NCI-H2196 treated with DMSO at 0.1 percent for 48 hours (cell line): Measurements from ENCODE around the gene PLPP7.

Experiments
- DNase-seq: peaks from one replicate; lab custom pipeline; 2025; ENCODE audit not compliant: unreplicated experiment; lab: John Stamatoyannopoulos, UW

PLPP7 gene

DNA sequence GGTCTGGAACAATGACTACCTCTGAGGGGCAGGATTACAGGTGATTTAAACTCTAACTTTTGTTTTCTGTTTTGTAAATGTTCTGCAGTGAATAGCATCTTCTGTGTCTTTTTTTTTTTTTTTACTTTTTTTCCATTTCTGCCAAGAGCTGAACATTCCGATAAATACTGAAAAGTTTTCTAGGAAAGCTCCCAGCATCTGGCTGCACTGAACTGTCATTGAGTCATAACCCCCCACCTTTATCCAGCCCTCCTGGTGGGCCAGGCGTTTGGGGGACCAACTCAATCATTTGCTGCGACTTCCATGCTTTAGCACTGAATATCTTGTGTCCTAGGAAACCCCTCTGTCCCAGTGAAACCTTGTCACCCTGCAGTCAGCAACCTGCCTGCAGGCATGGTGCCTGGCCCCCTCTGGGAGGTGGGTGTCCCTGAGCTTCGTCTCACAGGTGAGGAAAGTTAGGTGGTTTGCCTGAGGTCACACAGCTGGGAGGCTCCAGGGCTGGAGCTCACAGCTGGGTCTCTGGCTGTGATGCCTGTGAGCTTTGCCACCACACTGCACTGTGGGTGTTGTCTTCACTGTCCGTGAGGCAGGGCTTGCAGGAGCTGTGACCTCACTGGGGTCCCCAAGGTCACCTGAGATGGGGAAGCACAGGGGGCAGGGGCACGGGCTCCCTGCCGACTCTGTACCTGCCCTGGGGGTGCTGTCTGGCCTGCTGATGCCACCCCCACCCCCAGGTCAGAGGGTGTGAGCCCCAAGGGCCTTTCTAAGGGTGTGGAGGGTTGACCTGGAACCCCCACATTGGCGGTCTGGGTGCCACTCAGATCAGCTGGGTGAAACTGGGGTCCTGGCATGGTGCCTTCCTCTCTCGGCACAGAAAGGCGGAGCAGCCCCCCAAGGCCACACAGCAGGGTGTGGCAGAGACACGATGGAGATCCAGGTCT is 14.1 kb downstream of the PLPP7 start:
- no peak for DNase-seq

DNA sequence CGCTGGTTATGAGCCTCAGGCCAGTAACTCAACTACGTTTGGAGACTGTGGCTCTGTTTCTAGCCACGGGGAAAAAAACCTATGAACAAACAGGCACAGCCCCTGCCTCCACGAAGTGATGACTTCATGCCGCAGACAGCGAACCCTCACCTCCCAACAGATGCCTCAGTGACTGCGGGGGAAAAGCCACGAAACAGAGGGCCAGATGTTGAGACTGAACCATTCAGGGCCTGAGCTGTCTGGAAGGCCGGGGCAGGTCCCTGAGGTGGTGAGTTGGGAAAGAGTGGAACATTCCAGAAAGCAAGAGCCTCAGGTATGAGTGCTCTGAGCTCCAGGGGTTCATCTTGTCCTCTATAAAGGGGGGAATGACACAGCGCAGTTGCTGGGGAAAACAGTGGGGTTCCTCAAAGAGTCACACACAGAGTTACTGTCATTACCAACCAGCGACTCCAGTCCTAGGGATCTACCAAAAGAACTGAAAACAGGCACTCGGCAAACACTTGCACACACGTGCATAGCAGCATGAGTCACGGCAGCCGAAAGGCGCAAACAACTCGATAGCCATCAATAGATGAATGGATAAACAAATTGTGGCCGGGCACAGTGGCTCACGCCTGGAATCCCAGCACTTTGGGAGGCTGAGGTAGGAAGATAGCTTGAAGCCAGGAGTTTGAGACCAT is 15.3 kb downstream of the PLPP7 start:
- DNase-seq: no peak

DNA sequence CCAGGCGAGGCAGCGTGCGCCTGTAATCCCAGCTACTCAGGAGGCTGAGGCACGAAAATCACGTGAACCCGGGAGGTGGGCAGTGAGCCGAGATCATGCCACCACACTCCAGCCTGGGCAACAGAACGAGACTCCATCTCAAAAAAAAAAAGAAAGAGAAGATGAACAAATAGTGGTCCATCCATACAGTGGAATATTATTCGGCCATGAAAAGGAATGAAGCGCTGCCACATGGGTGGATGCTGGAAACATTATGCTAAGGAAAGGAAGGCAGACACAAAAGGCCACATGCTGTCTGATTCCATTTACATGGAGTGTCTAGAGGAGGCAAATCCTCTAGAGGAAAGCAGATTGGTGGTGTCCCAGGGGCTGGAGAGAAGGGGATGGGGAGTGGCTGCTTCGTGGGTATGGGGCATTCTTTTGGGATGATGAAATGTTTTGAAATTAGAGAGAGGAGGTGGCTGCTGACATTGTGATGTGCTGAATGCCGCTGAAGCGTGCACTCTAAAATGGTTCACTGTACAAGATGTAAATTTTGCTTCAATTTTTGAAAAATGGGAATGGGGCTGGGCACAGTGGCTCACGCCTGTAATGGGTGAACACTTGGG is 17.0 kb downstream of the PLPP7 start:
- no peak for DNase-seq

DNA sequence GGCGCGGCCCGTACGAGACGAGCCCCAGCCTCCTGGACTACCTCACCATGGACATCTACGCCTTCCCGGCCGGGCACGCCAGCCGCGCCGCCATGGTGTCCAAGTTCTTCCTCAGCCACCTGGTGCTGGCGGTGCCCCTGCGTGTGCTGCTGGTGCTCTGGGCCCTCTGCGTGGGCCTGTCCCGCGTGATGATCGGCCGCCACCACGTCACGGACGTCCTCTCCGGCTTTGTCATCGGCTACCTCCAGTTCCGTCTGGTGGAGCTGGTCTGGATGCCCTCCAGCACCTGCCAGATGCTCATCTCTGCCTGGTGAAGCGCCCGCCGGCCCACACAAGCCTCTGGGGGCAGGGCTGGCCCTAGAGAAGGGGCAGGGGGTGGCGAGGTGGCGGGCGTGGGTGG is 18.5 kb downstream of the PLPP7 start:
- no peak for DNase-seq

DNA sequence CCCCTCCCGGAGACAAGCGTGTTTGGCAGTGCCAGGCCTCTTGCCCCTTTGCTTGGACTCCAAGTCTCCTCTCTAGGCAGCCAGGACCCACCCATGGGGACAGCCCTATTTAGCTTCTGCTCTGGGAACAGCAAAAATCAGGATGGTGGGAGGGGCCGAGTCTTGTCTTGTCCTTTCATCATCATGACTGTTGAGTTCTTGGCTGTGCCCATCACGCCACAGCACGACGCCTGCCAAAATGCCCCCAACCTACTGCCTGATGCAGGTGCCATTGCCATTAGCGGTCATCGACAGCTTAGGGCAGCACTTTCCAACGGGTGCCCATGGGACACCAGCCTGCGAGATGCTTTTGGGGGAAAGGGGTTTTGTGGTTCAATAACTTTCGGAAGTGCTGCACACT is 18.9 kb downstream of the PLPP7 start:
- DNase-seq: no peak

DNA sequence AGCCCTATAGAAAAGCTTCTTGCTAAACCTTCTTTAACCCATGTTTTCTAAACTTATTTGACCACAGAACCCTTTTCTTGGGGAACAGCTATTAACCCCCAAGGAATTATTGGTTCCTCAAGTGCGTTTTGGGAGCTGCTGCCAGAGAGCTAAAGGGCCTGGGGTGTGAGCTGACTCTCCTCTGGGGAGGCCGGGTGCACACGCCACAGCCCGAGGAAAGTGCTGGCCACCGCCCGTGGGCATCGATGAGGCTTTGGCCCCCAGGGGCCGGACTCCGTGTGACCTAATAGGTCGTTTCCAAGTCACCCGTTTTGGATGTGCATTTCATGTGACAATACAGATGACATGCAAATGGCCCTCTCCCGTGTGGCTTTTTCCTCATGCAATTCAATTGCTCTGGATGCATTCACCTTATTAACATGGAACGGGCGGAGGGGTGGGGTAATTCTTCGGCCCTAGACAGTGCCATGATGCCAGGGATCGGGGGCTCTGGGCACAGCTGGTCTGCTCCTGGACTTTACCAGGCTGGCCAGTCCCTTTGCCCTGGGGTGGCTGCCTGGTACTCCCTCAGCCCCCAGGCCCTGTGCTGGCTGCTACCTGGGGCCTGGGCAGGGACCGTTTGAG is 19.5 kb downstream of the PLPP7 start:
- no peak for DNase-seq

DNA sequence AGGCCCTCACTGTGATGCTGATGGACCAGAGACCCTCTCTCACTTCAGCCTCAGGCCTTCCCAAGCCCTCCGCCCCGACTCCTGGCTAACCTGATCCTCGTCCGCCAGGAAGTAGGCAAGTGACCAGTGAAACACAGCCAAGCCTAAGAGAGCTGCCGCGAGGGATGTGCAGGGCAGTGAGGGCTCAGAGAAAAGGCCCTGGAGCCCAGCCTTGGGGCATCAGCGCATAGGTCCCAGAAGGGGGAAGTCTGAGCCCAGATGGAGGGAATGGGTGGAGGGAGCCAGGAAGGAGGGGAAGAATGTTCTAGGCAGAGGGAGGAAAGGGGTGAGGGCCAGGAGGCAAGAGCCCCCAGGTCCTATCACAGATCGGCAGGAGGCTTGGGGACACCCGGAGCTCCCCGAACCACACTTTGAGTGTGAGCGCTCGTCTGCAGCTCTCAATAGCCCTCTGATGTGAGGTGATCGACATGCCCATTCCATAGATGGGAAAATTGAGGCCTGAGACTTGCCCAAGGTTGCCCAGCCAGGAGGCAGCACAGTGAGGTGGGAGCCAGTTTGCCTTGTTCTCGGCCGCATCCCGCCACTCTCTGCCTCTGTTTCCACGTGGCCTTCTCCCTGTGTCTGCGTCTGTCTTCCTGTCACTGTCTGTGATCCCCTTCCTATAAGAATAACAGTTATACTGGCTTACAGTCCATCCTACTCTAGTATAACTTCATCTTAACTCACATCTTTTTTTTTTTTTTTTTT is 20.2 kb downstream of the PLPP7 start:
- no peak for DNase-seq

DNA sequence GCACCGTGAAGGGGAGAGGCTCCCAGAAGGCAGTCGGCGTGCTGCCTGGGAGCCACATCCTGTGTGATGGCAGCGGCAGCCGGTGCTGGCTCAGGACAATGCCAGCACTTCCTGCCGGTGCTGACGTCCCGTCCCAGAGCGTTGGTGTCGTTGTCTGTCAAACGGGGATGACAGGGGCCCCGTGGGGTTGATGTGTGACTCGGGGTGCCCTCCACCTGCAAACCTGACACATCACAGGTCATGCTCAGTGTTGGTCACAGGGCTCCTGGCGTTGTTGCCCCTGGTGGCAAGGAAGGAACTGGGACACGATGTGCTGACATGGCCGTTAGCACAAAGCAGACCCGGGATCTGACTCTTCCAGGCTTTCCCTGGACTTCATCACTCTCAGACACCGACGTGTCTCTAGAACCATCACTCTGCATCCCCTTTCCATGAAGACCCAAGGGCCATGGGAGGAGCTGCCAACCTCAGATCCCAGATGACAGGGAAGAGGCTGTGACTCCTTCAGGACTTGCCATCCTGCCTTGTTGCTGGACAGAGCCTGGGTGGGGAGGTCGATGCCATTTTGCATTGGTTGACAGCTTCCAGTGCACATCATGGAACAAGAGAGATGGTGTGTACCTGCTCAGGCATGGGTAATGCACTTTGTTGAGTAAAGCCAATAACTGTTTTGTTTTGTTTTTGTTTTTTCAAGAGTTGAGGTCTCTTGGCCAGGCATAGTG is 21.5 kb downstream of the PLPP7 start:
- no peak for DNase-seq

DNA sequence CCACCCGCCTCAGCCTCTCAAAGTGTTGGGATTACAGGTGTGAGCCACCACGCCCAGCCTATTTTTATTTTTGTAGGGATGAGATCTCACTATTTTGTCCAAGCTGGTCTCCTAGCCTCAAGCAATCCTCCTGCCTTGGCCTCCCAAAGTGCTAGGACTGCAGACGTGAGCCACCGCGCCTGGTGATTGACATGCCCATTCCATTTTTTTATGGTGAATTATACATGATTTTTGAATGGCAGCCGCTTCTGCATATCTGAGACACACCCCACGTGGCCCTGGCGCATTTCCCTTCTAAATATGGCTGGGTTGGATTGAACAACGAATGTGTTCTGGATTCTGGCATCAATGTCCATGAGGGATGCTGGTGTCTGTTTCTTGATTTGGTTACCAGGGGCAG is 22.7 kb downstream of the PLPP7 start:
- DNase-seq: no peak

DNA sequence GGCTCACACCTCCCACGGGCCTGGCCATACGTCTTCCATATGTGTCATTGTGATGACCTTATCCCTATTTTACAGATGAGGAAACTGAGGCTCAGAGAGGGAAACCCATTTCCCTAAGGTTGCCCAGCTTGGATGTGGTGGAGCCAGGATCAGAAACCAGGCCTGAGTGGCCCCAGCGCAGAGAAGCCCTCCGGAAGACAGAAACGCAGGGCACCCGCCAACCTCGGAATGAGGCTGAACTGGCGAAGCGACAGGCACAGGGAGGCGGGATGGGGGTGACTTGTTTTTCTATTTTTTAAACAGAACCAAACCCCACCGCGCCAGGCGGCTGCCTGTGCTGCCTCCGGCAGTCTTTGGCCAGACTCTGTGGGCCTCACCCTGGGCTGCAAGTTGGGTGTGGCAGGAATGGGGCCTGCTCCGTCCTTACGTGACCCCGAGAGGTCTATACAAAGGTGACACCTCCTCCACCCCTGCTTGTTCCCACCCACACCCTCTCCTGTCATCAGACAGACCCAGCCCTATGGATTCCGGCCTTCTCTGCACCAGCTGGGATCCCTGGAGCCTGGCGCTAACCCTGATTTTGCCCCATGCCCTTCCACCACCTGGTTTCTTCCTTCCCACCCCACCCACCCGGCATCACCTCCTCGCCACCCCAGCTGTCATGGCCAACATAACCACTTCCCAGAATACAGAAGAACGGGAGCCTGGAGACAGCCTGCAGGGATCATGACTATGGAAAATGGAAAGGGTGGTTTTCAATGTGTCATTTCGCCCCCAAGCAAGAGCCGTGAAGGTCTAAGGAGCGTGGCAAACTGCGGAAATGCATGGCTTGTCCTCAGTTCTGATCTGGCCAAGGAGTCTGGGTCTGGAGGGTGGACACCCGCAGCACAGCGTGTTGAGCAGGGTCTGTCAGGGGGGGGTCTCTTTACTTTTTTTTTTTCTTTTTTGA is 23.6 kb downstream of the PLPP7 start:
- no peak for DNase-seq

DNA sequence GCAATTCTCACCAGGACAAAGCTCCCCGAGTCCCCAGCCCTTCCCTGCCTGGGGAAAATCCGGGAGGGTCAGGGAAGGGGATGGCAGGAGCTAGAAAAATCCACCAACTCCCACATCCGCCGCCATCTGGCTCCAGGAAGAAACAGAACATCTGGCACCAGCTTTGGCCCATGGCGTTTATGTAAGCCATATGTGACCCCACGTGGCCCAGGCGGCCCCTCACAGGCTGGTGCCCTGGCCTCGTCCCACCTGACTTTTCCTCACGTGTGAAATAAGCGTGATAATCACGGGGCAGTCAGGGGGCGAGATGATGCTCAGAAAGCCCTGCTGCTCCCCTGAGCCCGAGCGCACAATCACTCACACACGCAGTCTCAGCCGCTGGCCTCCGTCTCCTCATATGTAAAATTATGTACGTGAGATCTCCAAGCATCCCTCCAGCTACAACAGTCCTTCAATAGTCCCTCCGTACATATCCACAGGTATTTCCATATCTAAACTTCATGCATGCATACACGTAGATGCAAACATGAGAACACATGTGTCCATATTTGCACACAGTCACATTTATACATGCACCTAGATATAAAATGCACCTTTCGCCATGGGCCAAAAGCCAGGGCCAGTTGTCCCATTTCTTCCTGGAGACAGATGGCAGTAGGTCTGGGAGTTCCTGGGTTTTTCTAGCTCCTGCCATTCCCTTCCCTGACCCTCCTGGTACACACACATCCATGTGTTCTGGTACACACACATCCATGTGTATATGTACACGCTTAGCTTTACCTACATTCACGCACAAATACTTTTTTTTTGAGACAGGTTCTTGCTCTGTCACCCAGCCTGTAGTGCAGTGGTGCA is 28.9 kb downstream of the PLPP7 start:
- DNase-seq: no peak

DNA sequence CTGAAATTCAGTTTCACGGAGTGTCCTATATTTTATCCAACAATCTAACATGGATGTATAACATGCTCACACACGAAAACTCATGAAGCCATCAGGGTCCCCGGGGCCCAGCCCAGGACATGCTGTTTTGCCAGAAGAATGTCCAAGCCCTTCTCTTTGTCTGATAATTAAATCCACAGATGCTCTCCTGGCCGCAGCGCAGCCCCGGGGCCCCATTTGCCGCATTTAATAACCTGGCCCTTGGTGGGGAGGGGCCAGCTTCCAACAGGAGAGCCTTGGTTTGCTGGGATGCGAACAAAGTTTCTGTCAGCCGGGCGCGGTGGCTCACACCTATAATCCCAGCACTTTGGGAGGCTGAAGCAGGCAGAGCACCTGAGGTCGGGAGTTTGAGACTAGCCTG is 30.0 kb downstream of the PLPP7 start:
- DNase-seq: no peak

DNA sequence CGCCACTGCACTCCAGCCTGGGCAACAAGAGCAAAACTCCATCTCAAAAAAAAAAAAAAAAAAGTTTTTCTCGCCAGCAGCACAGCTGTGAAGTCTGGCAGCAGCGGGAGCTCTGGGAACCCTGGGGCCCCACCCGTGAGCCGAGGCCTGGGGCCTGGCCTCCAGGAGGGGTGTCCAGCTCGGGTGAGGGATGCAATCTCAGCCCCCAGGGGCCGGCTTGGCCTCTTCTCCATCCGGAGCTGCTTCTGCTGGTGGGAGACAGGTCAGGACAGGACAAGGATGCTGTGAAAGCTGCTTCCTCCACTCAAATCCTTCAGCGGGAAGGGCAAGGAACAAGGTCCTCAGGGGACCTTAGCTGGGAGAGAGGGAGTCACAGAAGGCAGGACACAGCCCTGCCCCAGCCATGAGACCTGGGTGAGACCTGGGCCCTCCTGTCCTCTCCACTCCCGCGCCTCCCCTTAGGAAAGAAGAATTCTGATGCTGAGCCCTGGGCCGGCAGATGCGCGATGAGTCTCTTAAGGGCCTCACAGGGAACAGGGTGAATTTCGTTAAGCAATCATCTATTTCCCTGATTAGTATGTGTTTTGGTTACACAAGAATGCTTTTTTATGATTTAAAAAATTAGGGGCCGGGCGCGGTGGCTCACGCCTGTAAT is 30.6 kb downstream of the PLPP7 start:
- DNase-seq: no peak

DNA sequence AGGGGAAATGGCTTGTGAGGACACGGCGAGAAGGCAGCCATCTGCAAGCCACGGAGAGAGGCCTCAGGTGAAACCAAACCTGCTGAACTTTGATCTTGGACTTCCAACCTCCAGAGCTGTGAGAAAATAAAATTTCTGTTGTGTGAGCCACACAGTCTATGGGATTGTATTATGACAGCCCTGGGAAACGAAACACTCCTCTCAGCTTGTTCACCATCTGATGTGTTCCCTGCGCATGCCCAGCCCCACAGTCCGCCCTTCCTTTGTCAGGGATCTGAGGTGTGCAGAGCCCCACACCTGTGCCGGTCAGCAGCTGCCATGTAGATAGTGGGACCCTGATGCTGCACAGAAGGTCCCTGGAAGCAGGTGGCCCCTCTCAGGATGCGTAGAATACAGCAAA is 34.1 kb downstream of the PLPP7 start:
- no peak for DNase-seq

DNA sequence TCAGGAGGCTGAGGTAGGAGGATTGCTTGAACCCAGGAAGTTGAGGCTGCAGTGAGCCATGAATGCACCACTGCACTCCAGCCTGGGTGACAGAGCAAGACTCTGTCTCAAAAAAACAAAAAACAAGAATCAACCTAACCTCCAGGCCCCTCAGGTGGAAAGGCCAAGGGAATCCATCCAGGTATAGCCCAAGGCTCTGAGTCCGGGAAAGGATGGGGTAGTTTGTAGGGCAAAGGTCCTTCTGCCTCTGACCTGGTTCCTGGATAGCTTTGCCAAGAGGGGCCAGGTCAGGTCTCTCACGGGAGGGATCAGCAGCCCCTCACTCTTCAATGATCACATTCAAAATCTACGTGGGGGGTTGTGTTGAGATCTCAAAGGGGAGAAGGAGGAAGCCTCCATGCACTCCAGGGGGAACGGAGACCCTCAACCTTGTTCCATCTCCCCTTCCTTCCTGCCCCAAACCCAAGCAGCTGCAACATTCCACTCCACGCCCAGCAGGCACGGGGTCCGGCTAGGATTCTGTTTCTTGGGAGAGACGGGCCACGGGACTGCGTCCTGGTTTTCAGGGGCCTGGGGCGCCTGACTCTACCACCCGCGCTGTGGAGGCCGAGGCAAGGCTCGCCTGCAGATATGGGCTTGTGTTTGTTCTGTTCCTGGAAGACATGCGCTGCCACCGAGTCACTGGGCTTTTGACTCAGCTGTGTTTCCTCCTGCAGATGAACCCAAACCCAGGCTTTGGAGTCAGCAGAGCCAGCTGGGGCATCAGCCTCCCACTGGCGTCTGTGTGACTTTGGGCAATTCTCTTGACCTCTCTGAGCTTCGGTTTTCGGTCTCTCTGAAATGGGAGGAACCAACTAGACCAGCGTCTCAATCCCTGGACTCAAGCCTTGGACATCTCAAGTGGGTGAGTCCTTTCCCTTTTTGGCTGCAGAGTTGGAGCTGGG is 35.5 kb downstream of the PLPP7 start:
- no peak for DNase-seq

DNA sequence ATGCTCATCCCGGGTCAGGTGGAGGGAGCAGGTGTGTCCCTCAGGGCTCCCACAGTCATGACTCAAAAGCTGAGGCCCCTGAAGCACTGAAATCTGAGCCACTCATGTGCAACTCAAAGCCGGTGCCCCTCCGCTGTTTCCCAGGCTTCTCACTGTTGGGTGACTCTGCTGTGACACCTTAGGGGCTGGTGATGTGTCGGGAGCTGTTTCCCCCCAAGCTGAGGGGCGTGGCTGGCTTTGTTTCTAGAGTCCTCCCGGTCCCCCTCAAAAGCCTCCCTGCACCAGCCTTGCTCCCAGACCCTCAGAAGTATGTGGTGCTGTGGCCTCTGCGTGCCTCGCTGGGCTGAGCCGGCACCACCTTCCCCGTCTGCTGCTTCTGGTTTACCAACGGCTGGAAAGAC is 39.7 kb downstream of the PLPP7 start:
- DNase-seq: no peak
